ENCODE results near the gene CFAP161. TPM values are rescaled to one million over a fixed set of nuclear protein-coding genes. Genes with fewer than 3 reads are reported as not detected.
A peak's percentile ranks its signal among the peaks of the same experiment; 100 is the strongest.
"Not testable (repeated sequence)": the region's sequence is repeated elsewhere in the genome, so short reads cannot be mapped to it uniquely, and the experiment has no call there.

Gene CFAP161
- total RNA-seq, 1 donor from 2014 or later, result 0.20 TPM

- no peak for DNase-seq (ENCODE audit: low read depth in 2 of 2)
These were observed 23.3 kb downstream of the CFAP161 start for GRCh38 chr15:81157195-81157938.

DNA sequence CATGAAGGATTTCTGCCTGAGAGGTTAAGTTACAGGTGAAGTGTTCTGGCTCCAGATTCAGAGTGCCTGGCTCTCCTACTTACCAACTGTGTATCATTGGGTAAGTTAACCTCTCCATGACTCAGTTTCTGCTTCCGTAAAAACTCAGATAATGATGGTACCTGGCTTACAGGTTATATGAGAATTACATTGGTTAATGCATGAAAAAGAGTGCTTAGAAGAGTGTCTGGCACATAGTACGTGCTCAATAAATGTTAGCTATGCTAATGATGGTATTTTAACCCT is 23.8 kb downstream of the CFAP161 start:
- DNase-seq (ENCODE audit: low read depth in 2 of 2), result no peak

GRCh38 chr15:81158561-81158960 is 24.5 kb downstream of the CFAP161 start:
- not testable (repeated sequence) for DNase-seq (ENCODE audit: low read depth in 2 of 2)

GRCh38 chr15:81160312-81161159 is 26.5 kb downstream of the CFAP161 start:
- peak; percentile 14 to 68 for DNase-seq (ENCODE audit: low read depth in 2 of 2)

- no peak for DNase-seq (ENCODE audit: low read depth in 2 of 2)
These were observed 27.1 kb downstream of the CFAP161 start for GRCh38 chr15:81161160-81161673.

GRCh38 chr15:81161851-81162250 is 27.8 kb downstream of the CFAP161 start:
- no peak for DNase-seq (ENCODE audit: low read depth in 2 of 2)

GRCh38 chr15:81163961-81164800 is 30.1 kb downstream of the CFAP161 start:
- peak; percentile 12 to 20 for DNase-seq (ENCODE audit: low read depth in 2 of 2)

DNA sequence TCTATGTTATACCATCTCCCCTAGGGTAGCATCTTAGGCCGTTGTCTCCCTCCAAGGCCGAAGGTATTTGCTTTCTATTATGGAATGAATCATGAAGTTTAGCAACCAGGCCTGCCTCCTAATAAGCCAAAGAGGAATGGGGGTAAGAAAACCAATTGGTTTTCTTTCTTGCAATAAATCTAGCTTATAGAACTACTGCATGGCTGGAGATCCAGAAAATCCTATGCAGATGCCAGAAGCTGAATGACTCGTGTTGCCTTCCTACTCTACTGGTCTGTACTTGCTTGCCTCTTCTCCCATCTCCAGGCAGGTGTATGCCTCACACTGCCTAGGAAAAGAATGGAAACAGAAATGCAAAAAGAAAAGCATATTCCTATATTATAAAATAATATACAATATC is 31.5 kb downstream of the CFAP161 start:
- no peak for DNase-seq (ENCODE audit: low read depth in 2 of 2)

DNA sequence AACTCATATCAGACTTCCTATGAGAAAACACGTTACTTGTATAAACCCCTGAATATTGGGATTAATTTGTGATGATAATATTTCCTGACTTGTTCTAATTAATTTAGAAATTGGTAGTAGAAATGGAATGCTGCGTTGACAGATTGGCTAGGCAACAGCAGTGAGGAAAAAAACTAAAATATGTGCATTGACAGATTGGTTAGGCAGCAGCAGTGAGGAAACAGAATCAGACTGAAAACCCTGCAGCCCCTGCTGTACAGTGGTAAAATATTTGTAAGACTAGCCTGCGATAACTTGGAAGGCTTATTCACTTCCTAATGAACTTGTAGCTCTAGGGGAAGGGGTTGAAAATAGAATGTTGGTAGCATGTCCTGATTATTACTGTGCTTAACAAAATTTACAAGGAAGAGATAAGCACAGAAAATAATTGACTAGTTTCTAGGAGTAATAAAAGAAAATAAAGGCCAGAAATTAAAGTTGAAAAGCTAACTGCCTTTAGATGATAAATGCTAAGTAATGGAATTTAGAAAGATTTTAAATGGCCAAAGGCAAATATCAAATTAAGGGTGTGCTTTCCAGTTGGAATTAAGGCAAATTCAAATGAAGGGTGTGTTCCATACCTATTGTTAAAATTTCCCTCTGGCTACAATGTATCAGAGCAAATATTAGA is 32.7 kb downstream of the CFAP161 start:
- no peak for DNase-seq (ENCODE audit: low read depth in 2 of 2)

- DNase-seq (ENCODE audit: low read depth in 2 of 2), result no peak
These were observed 34.1 kb downstream of the CFAP161 start for GRCh38 chr15:81168131-81168526.

GRCh38 chr15:81168644-81169043 is 34.6 kb downstream of the CFAP161 start:
- DNase-seq (ENCODE audit: low read depth in 2 of 2), result no peak

DNA sequence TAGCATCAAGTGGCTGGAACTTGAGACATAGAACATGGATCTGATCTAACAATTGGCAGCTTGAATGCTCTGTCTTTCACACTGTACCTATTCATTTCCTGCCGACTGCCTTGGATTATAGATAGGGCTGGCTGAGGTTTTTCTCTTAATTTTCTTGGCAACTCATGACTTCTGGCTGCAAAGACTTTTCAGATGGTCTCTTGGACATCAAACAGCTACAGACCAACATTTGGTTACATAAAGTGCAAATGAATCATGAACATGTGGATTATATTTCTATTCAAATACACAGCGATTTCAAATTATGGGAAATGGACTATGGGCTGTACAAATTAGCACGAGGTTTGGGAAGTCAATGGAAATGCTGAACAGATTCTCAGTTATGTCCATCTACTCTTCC is 36.4 kb downstream of the CFAP161 start:
- no peak for DNase-seq (ENCODE audit: low read depth in 2 of 2)

GRCh38 chr15:81171286-81171685 is 37.2 kb downstream of the CFAP161 start:
- DNase-seq (ENCODE audit: low read depth in 2 of 2), result no peak

DNA sequence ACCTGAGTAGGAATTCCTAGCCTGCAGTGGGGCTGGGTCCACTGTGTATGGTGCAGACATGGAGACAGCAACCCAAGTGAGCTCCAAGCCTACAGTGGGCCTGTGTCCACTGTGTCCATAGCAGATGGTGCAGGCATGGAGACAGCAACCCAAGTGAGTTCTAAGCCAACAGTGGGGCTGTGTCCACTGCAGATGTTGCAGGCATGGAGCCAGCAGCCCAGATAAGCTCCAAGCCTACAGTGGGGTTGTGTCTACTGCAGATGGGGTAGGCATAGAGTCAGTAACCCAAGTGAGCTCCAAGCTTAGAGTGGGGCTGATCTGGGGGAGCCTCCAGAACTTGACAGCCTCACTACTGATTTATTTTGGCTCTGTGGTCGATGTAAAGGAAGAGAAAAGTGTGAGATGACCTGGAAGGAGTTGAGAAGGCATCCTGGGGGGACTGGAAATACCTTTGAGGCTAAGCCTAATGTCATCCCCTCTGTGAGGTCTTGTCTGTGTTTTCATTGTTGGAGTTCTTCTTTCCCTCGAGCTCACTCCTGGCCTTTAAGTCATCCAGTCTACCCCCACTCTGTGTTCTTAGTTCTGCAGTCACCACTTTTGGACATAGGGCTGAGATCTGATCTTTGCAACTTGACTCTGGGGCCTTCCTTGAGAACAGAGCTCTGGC is 40.2 kb downstream of the CFAP161 start:
- no peak for DNase-seq (ENCODE audit: low read depth in 2 of 2)

GRCh38 chr15:81174792-81175327 is 40.8 kb downstream of the CFAP161 start:
- no peak for DNase-seq (ENCODE audit: low read depth in 2 of 2)

DNA sequence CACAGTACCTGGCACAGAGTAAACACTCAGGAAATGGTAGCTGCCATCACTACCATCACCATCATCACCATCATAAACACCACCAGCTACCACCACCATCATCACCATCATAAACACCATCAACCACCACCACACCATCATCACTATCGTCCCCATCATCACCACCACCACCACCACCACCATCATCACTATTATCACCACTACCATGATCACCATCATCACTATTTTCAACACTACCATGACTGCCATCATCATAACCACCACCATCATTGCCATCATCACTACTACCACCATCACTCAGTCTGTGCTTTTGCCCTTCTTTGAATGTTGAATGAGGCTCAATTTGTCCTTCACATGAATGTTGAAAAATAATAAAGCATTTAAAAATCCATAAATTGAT is 41.4 kb downstream of the CFAP161 start:
- no peak for DNase-seq (ENCODE audit: low read depth in 2 of 2)

GRCh38 chr15:81176291-81176893 is 42.3 kb downstream of the CFAP161 start:
- DNase-seq (ENCODE audit: low read depth in 2 of 2), result no peak

- no peak for DNase-seq (ENCODE audit: low read depth in 2 of 2)
These were observed 44.3 kb downstream of the CFAP161 start for GRCh38 chr15:81178365-81178764.

GRCh38 chr15:81181220-81181619 is 47.1 kb downstream of the CFAP161 start:
- DNase-seq (ENCODE audit: low read depth in 2 of 2), result no peak
